UCSD-AML1 (cell line): ENCODE results near the gene KRTAP2-2.
"Not testable (repeated sequence)": the region's sequence is repeated elsewhere in the genome, so short reads cannot be mapped to it uniquely, and the experiment has no call there.

Source experiments
- DNase-seq: peaks from one replicate; lab custom pipeline; 2025; ENCODE audit not compliant: unreplicated experiment; lab: John Stamatoyannopoulos, UW

KRTAP2-2 gene

GRCh38 chr17:41065016-41065689 is 10.1 kb upstream of the KRTAP2-2 start:
- not testable (repeated sequence) for DNase-seq

GRCh38 chr17:41064301-41064700 is 9.3 kb upstream of the KRTAP2-2 start:
- no peak for DNase-seq

GRCh38 chr17:41063449-41063848 is 8.4 kb upstream of the KRTAP2-2 start:
- no peak for DNase-seq

- no peak for DNase-seq
These were observed 6.9 kb upstream of the KRTAP2-2 start for GRCh38 chr17:41061964-41062363.

- no peak for DNase-seq
These were observed 5.1 kb upstream of the KRTAP2-2 start, which contains the start of gene KRTAP2-3 for GRCh38 chr17:41060052-41060604. Gene KRTAP2-3, minus strand, starts transcription at chr17:41060114. Its CDS starts 64 bp downstream, at chr17:41060050.

DNA sequence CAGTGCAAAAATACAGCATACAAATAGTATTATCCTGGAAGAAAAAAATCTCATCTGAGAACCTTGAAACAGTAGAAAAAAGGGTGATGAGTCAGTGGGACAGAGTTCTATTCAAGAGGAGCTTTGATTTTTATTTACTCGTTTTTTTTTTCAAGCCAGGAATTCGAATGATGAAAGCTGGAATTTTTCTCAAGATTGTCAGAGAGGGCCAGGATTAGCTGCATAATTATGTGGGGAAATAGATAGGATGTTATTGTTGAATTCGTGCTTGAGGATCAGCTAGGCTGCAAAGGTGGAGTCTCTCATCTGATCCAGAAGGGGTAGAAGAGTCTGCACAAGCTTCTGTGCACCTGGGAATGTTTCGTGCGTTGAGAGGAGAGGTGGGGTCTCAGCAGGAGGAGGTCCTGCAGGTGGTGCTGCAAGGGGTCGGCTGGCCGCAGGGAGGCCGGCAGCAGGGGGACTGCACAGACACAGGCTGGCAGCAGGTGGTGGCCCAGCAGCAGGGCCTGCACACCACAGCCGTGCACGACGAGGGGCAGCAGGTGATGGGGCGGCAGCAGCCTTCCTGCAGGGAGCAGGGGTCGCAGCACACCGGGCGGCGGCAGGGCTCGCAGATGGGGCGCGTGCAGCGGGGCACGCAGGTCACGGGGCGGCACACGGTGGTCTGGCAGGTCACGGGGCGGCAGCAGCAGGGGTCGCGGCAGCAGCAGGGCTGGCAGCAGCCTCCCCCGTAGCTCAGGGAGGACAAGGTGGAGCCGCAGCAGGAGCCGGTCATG is 4.4 kb upstream of the KRTAP2-2 start:
- not testable (repeated sequence) for DNase-seq

DNA sequence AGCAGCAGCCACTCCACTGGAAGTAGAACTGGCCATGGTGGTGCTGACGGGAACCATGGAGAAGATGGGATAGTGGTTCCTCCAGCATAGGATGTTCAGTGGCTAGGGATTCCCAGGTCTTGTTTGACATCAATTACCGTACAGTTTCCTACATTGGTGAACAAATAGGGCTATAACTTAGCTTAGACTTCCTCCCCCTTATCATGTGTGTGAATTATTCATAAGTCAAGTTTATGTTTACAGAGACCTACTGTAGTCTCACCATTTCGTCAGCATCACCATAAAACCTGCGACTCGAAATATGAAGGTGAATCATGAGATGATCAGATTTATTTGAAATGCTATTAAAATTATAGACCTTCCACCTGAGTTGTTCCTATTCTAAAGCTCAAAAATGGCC is 3.7 kb upstream of the KRTAP2-2 start:
- DNase-seq: no peak

- no peak for DNase-seq
These were observed 2.5 kb upstream of the KRTAP2-2 start for GRCh38 chr17:41057547-41057946.

DNA sequence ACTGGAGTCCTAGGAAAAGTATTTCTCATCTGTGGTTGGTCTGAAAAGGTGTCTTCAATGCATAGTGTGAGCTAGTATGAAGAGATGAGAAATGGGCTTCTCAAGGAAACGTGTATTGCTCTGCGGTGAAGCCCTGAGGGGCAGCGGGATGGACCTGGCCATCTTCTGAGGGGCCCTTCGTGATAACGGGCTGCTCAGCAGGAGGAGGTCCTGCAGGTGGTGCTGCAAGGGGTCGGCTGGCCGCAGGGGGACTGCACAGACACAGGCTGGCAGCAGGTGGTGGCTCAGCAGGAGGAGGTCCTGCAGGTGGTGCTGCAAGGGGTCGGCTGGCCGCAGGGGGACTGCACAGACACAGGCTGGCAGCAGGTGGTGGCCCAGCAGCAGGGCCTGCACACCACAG is 474 bp downstream of the KRTAP2-2 start:
- not testable (repeated sequence) for DNase-seq

DNA sequence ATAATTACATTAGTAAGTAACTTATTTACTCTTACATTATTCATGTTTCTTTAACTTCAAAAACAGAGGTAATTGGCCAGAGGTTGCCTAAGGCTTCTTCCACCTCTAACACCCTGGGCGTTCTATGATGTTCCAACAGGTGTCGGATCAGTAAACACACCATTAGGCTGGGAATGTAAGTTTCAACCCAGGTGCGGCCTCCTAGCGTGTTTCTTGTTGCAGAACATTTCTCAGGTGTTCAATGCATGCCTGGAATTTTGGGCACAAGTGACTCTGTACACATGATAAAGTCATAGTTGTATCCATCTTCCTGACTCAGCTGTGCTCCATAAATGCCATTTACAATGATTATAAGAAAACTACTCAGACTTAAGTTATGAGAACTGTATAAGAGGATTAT is 1.0 kb downstream of the KRTAP2-2 start:
- DNase-seq: no peak

GRCh38 chr17:41052566-41052965 is 2.5 kb downstream of the KRTAP2-2 start:
- no peak for DNase-seq

GRCh38 chr17:41049110-41049509 is 5.9 kb downstream of the KRTAP2-2 start:
- no peak for DNase-seq

DNA sequence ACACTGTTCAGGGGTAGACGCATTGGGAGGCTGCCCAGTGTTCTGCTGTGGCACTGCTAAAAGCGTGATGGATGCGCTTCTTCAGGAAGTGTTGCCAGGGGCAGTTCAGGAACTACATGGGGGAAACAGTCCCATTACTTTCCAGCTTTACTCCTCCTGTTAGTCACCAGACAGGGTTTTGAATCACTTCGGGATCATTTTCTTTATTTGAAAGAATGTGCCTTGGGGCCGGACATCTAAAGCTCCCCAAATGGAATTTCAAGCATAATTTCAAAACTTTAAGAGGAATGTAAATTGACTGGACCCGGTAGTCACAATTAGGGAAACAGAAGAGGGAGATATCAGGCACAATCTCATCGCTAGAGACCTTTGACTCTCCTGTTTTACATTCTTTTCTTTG is 6.6 kb downstream of the KRTAP2-2 start:
- DNase-seq: no peak

- not testable (repeated sequence) for DNase-seq
These were observed 8.1 kb downstream of the KRTAP2-2 start, which contains the start of gene KRTAP2-1 for GRCh38 chr17:41046735-41047465. Gene KRTAP2-1, minus strand, starts transcription at chr17:41047316. Its CDS starts 49 bp downstream, at chr17:41047267.

GRCh38 chr17:41042953-41043352 is 12.1 kb downstream of the KRTAP2-2 start:
- no peak for DNase-seq

DNA sequence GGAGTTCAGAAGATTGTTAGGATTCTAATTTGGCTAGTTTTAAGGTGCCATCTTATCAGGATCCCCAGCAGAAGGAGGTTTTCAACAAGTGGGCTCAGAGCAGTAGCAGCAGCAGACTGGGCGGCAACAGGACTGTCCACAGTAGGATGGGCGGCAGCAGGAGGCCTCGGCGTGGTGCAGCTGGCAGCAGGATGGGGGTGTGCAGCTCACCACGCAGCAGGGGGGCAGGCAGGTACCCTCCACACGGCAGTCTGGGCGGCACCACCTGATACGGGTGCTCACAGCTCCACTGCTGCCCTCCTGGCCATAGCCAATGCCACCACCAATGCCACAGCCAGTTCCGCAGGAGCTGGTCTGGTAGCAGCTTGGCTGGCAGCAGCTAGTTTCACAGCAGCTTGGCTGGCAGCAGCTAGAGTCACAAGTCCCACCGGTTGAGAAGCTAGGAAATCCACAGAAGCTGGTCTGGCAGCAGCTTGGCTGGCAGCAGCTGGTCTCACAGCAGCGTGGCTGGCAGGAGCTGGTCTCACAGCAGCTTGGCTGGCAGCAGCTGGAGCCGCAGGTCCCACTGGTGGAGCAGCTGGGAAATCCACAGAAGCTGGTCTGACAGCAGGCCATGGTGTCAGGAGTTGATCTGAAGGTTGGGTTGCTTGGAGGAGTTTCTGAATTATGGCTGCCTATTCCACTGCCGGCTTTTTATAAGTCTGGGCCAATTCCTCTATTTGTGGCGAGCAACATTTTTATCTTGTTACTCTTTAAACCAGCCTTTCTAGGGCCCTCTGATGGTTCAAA is 14.1 kb downstream of the KRTAP2-2 start, which contains the start of gene KRTAP1-1:
Gene KRTAP1-1 (minus strand): TSS at position 668 of the 789 bp plus-strand sequence. CDS start 53 bp downstream, at position 615.
- not testable (repeated sequence) for DNase-seq

DNA sequence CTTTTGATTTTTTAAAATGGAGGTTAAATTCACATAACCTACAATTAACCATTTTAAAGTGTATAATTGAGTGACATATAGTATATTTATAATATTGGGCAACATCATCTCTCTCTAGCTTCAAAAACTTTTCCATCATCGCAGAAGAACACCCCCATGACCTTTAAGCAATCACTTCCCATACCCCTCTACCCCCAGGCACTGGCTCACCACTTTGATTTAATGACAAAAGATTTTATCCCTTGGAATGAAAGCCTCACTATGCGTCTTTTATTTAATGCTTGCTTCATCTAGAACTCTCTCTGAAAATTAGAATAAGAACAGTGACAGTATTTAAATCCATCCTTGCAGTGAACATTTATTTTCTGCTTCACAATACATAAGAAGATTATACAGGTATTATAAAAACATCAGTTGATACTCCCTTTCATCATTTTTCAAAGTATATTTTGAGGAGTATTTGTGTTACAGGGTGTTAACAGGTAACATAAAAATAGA is 17.1 kb downstream of the KRTAP2-2 start:
- DNase-seq: no peak

- not testable (repeated sequence) for DNase-seq
These were observed 20.6 kb downstream of the KRTAP2-2 start, which contains the start of gene KRTAP1-3 for GRCh38 chr17:41034346-41034935. Gene KRTAP1-3, minus strand, starts transcription at chr17:41034874. Its CDS starts 53 bp downstream, at chr17:41034821.

GRCh38 chr17:41029633-41030245 is 25.3 kb downstream of the KRTAP2-2 start, which contains the start of gene KRTAP1-4:
Gene KRTAP1-4, minus strand, starts transcription at chr17:41030195. Its CDS starts 117 bp downstream, at chr17:41030078.
- DNase-seq: no peak
